ENCODE measurements around the gene SSBP2. TPM values are rescaled to one million over a fixed set of nuclear protein-coding genes. Genes with fewer than 3 reads are reported as not detected.

The SSBP2 gene
- total RNA-seq, 2 donors from 2014 or later = 23.7 to 75.0 TPM

DNA sequence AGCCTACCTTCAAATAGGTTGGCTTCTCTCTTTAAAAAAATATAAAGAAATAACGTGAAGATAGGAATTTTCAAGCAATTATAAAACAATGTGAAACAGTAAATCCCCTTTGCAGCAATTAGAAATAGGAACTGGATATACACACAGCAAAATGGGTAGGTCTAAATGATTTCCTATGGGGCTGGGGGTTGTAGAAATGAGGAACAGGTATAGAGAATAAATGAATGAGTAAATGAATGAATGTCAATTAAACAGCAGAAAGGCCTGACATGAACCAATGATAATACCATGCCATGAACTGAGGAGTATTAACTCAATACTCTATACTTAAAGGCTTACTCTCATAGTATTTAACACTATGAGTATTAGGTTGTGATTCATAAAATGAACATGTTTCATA is 21.6 kb downstream of the SSBP2 start:
- peaks cover 12 to 30% of the 10 kb centered on the region in 2 donors for H3K4me1 ChIP-seq (ENCODE audit: control insufficient read depth in 1 of 2, low read depth in 2 of 2)
- no peaks in the 10 kb centered on the region for H3K9me3 ChIP-seq
- H3K4me3 ChIP-seq = no peak overlapping the region
- TF ChIP-seq, protein P1, sequence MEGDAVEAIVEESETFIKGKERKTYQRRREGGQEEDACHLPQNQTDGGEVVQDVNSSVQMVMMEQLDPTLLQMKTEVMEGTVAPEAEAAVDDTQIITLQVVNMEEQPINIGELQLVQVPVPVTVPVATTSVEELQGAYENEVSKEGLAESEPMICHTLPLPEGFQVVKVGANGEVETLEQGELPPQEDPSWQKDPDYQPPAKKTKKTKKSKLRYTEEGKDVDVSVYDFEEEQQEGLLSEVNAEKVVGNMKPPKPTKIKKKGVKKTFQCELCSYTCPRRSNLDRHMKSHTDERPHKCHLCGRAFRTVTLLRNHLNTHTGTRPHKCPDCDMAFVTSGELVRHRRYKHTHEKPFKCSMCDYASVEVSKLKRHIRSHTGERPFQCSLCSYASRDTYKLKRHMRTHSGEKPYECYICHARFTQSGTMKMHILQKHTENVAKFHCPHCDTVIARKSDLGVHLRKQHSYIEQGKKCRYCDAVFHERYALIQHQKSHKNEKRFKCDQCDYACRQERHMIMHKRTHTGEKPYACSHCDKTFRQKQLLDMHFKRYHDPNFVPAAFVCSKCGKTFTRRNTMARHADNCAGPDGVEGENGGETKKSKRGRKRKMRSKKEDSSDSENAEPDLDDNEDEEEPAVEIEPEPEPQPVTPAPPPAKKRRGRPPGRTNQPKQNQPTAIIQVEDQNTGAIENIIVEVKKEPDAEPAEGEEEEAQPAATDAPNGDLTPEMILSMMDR (IDR thresholded peaks at IDR 0.05) = no peak
- H3K27me3 ChIP-seq (replicated peaks; ENCODE audit: insufficient read depth) = no peaks in the 10 kb centered on the region
- H3K36me3 ChIP-seq = no peaks in the 10 kb centered on the region
- no peak for ATAC-seq (ENCODE audit: insufficient number of reproducible peaks, low FRiP score, low read depth)
- no peak overlapping the region for H3K27ac ChIP-seq
- no peak for DNase-seq (ENCODE audit: low spot score)

DNA sequence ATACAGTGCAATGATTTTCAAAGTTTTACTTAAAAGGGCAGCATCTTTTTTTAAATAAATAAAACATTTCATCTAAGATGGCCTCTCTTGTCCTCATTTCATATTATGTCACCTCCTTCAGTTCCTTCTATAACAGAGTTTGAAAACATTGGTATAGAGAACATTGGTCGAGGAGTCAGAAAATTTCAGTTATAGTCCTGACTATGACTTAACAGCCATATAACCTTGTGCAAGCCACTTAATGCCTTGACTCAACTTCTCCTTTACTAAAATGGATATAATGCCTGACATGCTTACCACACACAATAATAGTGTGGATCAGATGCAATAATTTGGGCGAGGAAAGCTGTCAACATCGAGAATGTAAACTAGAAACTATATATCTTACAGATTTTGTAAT is 22.6 kb downstream of the SSBP2 start:
- DNase-seq (ENCODE audit: low spot score) (no peak), ATAC-seq (ENCODE audit: insufficient number of reproducible peaks, low FRiP score, low read depth) (no peak)
- no peak overlapping the region for H3K4me3 ChIP-seq
- no peaks in the 10 kb centered on the region for H3K36me3 ChIP-seq
- H3K27ac ChIP-seq = no peak overlapping the region
- H3K9me3 ChIP-seq = no peaks in the 10 kb centered on the region
- no peaks in the 10 kb centered on the region for H3K27me3 ChIP-seq (replicated peaks; ENCODE audit: insufficient read depth)
- peaks cover 12 to 27% of the 10 kb centered on the region in 2 donors for H3K4me1 ChIP-seq (ENCODE audit: control insufficient read depth in 1 of 2, low read depth in 2 of 2)
- TF ChIP-seq, protein P1 (IDR thresholded peaks at IDR 0.05) = no peak

DNA sequence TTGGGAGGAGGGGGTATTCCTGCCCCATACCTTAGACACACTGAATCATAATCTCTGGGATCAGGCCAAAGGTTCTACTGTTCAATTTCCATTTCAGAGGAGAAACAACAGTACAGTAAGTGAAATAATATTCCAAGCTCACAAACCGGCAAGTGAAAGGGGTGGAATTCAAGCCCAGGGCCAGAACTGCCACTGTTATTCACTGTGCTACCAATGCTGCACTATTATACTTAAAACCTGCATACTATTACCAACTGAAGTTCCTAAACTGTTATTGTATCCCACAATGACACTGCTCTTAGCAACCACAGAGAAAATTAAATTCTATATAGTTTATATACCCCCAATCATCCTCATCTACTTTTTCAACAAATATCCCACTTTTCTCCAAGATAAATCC is 24.6 kb downstream of the SSBP2 start:
- Histone ChIP-seq H3K9me3 (no peaks in the 10 kb centered on the region), H3K27me3 (replicated peaks; ENCODE audit: insufficient read depth) (no peaks in the 10 kb centered on the region), H3K4me3 (no peak overlapping the region), H3K36me3 (no peaks in the 10 kb centered on the region), H3K4me1 (ENCODE audit: control insufficient read depth in 1 of 2, low read depth in 2 of 2) (peaks cover 12 to 34% of the 10 kb centered on the region in 2 donors), H3K27ac (no peak overlapping the region)
- ATAC-seq (ENCODE audit: insufficient number of reproducible peaks, low FRiP score, low read depth) (no peak), DNase-seq (ENCODE audit: low spot score) (no peak)
- TF ChIP-seq, protein P1 (IDR thresholded peaks at IDR 0.05) = no peak

DNA sequence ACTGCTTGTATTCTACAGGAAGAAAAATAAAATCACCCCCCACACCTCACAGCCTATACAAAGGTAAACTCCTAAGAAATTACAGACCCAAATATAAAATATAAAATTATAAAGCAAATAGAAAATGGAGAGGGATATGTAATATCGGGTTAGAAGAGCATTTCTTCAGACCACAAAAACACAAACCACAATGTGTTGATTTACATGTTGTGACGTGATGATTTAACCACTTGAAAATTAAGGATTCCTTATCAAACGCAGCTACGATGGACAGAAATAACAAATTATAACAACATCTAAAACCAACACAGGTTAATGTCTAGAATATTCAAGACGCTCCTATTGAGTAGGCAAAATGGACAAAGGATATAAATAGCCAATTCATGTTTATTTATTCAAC is 26.3 kb downstream of the SSBP2 start:
- no peak for ATAC-seq (ENCODE audit: insufficient number of reproducible peaks, low FRiP score, low read depth)
- Histone ChIP-seq H3K27ac (no peak overlapping the region), H3K9me3 (no peaks in the 10 kb centered on the region), H3K27me3 (replicated peaks; ENCODE audit: insufficient read depth) (no peaks in the 10 kb centered on the region), H3K36me3 (no peaks in the 10 kb centered on the region), H3K4me3 (no peak overlapping the region), H3K4me1 (ENCODE audit: control insufficient read depth in 1 of 2, low read depth in 2 of 2) (peaks cover 12 to 46% of the 10 kb centered on the region in 2 donors)
- DNase-seq (ENCODE audit: low spot score) = no peak
- TF ChIP-seq, protein P1 (IDR thresholded peaks at IDR 0.05) = no peak

DNA sequence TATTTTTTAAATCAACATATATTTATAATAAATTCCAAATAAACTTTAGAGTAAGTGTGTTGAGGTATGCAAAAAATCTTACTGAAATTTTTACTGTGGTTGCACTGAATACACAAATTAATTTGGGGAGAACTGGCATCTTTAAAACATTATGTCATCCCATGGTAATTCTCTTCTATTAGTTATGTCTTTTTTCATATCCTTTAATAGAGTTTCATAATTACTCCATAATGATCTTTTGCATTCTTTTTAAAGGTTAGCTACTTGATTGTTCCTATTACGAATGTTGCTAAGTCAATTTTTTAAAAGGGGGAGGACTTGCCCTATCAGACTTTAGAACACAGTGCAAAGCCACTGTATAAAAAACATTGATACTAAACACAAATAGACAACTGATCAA is 26.8 kb downstream of the SSBP2 start:
- Histone ChIP-seq H3K27ac (no peak overlapping the region), H3K9me3 (no peaks in the 10 kb centered on the region), H3K27me3 (replicated peaks; ENCODE audit: insufficient read depth) (no peaks in the 10 kb centered on the region), H3K4me3 (no peak overlapping the region), H3K36me3 (no peaks in the 10 kb centered on the region), H3K4me1 (ENCODE audit: control insufficient read depth in 1 of 2, low read depth in 2 of 2) (peaks cover 15 to 51% of the 10 kb centered on the region in 2 donors)
- DNase-seq (ENCODE audit: low spot score) (no peak), ATAC-seq (ENCODE audit: insufficient number of reproducible peaks, low FRiP score, low read depth) (no peak)
- TF ChIP-seq, protein P1 (IDR thresholded peaks at IDR 0.05) = no peak

All from thoracic aorta (tissue), 2 donors.